PFSK-1 (cell line): ENCODE data around the gene AKR1A1.

Experiments used
- FOXP2 ChIP-seq: optimal IDR thresholded peaks from 2 replicates; pipeline ENCODE3; 2011; ENCODE audit warnings: borderline replicate concordance, control low read depth, inconsistent platforms; ENCODE audit not compliant: insufficient read depth; ENCODE audit errors: extremely low read length, extremely low read depth
- POLR2AphosphoS5 ChIP-seq: IDR thresholded peaks from 2 replicates; pipeline ENCODE4 v1.6.1; 2012; ENCODE audit warnings: low read depth, mild to moderate bottlenecking, control low read depth, low read length, moderate library complexity
- REST ChIP-seq, 2 experiments: IDR thresholded peaks; 2 replicates each; pipeline versions ENCODE4 v1.6.1 to v1.8.0; 2011 to 2012; ENCODE audit warnings: low read depth in 2 of 2, low read length in 2 of 2, control low read depth in 1 of 2, inconsistent platforms in 1 of 2, mild to moderate bottlenecking in 1 of 2, moderate library complexity in 1 of 2; ENCODE audit not compliant: insufficient read depth in 1 of 2
- SIN3A ChIP-seq: IDR thresholded peaks from 2 replicates; pipeline ENCODE4 v1.6.1; 2012; ENCODE audit warnings: mild to moderate bottlenecking, low read length, moderate library complexity, borderline replicate concordance; ENCODE audit not compliant: insufficient read depth
- TAF1 ChIP-seq: IDR thresholded peaks from 2 replicates; pipeline ENCODE4 v1.6.1; 2012; ENCODE audit warnings: low read length, control low read depth, borderline replicate concordance; ENCODE audit not compliant: insufficient read depth

The AKR1A1 gene

GRCh38 chr1:45552331-45552730 is 1.7 kb downstream of the AKR1A1 start:
- TF ChIP-seq POLR2AphosphoS5 (no peak), TAF1 (no peak), FOXP2 (no peak), SIN3A (no peak), REST (IDR thresholded peaks at IDR 0.05; ENCODE audit: insufficient read depth in 1 of 2, low read depth in 2 of 2, low read length in 2 of 2) (no peak)

GRCh38 chr1:45554198-45554597 is 3.6 kb downstream of the AKR1A1 start:
- TF ChIP-seq SIN3A (no peak), REST (IDR thresholded peaks at IDR 0.05; ENCODE audit: insufficient read depth in 1 of 2, low read depth in 2 of 2, low read length in 2 of 2) (no peak), FOXP2 (no peak)

- TF ChIP-seq REST (IDR thresholded peaks at IDR 0.05; ENCODE audit: insufficient read depth in 1 of 2, low read depth in 2 of 2, low read length in 2 of 2): no peak
- no peak for TF ChIP-seq POLR2AphosphoS5
- no peak for TF ChIP-seq FOXP2
- TF ChIP-seq SIN3A: no peak
- TF ChIP-seq TAF1: no peak
Observed at GRCh38 chr1:45557422-45557944, 6.9 kb downstream of the AKR1A1 start.

GRCh38 chr1:45563843-45564242 is 13.2 kb downstream of the AKR1A1 start:
- TF ChIP-seq REST (IDR thresholded peaks at IDR 0.05; ENCODE audit: insufficient read depth in 1 of 2, low read depth in 2 of 2, low read length in 2 of 2) (no peak), FOXP2 (no peak), SIN3A (no peak), POLR2AphosphoS5 (no peak), TAF1 (no peak)

- no peak for TF ChIP-seq POLR2AphosphoS5
- no peak for TF ChIP-seq FOXP2
- TF ChIP-seq TAF1: no peak
- TF ChIP-seq REST (IDR thresholded peaks at IDR 0.05; ENCODE audit: insufficient read depth in 1 of 2, low read depth in 2 of 2, low read length in 2 of 2): no peak
- no peak for TF ChIP-seq SIN3A
Observed at GRCh38 chr1:45566722-45567121, 16.1 kb downstream of the AKR1A1 start.
